ENCODE results near the gene ZNF143.
"Not testable (repeated sequence)": the region's sequence is repeated elsewhere in the genome, so short reads cannot be mapped to it uniquely, and the experiment has no call there.

Gene ZNF143

GRCh38 chr11:9549216-9549615 lies 88.4 kb downstream of the ZNF143 start:
- not testable (repeated sequence) for DNase-seq (ENCODE audit: low read depth)

DNA sequence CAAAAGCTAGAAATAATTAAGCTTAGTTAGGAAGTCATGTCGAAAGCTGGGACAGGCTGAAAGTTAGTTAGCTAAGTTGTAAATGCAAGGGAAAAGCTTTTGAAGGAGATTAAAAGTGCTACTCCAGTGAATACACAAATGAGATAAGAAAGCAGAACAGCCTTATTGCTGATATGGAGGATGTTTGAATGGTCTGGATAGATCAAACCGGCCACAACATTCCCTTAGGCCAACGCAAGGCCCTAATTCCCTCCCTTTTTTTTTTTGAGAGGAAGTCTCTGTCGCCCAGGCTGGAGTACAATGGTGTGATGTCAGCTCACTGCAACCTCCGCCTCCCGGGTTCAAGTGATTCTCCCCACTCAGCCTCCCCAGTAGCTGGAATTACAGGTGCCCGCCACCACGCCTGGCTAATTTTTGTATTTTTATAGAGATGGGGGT lies 89.4 kb downstream of the ZNF143 start:
- DNase-seq (ENCODE audit: low read depth) = no peak

- no peak for DNase-seq (ENCODE audit: low read depth)
Measured at GRCh38 chr11:9561279-9561982, 100.6 kb downstream of the ZNF143 start.

DNA sequence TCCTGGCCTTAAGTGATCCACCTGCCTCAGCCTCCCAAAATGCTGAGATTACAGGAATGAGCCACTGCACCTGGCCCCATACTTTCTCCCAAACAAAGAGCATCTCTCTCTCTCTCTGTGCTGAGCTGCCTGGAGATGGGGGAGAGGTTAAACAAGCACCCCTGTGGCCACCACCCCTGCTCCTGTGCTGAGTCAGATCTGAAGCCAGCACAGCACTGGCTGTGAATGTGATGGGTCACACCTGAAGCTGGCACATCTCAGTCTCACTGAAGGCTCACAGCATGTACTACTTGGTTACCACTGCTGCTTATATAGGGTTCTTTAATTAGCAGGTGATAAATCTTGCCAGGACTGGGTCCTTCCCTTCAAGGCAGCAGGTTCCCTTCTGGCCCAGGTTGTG lies 101.9 kb downstream of the ZNF143 start:
- no peak for DNase-seq (ENCODE audit: low read depth)

DNA sequence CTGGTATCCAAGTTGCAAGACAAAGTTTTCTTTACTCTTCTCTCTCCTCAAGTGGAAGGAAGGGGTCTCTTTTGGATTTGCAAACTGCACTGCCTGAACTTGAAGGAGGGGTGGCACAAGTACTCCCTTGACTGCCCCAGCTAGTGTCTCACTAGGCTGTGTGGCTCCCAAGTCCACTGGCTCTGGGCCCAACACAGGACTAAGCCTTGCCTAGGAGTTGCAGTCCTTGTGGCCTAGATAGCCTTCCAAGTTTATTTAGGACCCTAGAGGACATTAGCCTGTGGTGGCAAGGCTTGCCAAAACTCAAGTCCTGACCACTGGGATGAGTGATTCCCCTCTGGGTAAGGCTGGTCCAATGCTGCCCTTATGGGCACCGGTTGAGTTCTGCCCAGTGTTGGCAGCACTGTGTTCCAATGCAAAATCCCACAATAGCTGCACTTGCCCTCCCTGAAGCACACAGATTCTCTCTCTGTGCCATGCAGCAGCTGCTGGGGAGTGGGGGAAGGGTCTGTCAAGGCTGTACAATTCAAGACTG lies 102.5 kb downstream of the ZNF143 start:
- DNase-seq (ENCODE audit: low read depth) = no peak

GRCh38 chr11:9565822-9566560 lies 105.2 kb downstream of the ZNF143 start:
- peak; percentile 45 for DNase-seq (ENCODE audit: low read depth)

GRCh38 chr11:9566561-9567063 lies 105.8 kb downstream of the ZNF143 start:
- no peak for DNase-seq (ENCODE audit: low read depth)

GRCh38 chr11:9567401-9567800 lies 106.6 kb downstream of the ZNF143 start:
- no peak for DNase-seq (ENCODE audit: low read depth)

DNA sequence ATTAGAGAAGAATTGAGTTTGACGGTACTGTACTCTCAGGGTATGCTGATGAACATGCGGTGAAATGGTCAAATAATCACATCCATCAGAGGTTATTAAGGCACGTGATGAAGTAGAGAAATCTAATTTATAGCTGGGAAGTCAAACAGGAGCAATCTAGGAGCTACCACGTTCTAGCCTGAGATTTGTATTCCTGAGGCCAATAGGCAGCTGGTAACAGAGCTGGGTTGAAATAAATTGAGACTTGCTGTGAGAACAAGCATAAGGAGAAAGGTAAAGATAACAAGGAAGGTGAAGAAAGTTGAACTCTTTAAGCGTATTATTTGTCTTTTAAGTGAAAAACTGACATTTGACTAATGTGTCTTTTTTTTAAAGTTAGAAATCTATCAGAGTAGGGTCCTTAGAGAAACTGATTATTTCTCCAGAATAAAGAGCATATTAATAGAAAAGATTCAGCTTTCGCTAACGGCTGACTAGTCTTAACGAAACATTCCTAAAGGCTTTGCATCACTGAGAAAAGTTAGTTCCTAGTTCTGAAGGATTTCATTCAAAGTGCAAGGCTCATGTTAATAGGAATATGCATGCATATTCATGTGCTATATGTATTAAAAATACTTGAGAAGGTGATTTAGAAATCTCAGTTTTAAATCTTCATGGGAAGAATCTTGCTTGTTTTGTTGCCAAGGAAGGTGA lies 107.5 kb downstream of the ZNF143 start:
- DNase-seq (ENCODE audit: low read depth) = no peak

DNA sequence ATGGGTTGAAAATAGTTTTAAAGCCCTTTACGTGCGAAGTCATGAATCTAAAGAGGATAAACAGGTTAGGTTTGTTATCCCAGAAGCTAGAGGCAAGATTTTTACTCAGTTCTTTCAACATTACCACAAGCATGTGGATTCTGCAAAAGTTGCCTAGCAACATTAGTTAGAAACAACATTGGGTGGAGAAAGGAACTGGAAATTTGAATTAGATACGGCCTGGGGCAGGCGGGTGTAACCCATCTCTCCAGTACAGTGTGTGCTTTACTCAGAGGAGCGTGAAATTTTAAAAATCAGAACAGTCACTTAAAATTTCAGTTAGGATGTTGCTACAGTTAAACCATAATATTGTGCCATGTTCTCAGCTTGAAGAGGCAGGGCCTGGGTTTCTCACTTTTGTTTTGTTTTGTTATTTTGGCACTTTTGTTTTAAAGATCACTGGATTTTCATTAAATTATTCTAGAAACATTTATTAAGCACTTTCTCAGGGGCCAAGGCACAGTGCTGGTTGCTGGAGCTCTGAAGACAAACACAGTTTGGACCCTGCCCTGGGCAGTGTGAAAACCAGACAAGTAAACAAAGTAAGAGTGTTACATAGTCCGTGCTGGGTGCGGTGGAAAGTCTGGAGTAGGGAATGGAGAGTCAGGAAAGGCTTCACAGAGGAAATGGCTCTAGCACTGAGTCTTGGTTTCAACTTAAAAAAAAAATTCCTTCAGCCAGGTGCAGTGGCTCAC lies 108.2 kb downstream of the ZNF143 start:
- no peak for DNase-seq (ENCODE audit: low read depth)

DNA sequence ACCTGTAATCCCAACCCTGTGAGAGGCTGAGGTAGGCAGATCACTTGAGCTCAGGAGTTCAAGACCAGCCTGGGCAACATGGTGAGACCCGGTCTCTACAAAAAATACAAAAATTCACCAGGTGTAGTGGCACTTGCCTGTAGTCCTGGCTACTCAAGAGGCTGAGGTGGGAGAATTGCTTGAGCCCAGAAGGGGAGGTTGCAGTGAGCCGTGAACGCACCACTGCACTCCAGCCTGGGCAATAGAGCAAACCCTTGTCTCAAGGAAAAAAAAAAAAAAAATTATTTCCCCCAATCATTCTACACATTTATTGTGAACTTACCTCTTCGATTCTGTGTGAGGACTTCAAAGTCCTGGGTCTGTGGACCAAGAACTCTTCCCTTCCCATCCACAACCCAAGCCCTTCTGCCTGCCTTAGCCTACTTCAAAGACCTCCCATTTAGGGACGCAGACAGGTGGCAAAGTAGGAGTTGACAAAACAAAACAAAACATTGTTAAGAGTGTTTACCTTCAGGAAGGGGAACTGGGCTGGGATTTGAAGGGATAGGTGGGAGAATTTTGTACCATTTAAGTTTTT lies 108.9 kb downstream of the ZNF143 start:
- DNase-seq (ENCODE audit: low read depth) = no peak

GRCh38 chr11:9570313-9571025 lies 109.7 kb downstream of the ZNF143 start:
- no peak for DNase-seq (ENCODE audit: low read depth)

- no peak for DNase-seq (ENCODE audit: low read depth)
Measured at GRCh38 chr11:9571071-9571762, 110.4 kb downstream of the ZNF143 start.

DNA sequence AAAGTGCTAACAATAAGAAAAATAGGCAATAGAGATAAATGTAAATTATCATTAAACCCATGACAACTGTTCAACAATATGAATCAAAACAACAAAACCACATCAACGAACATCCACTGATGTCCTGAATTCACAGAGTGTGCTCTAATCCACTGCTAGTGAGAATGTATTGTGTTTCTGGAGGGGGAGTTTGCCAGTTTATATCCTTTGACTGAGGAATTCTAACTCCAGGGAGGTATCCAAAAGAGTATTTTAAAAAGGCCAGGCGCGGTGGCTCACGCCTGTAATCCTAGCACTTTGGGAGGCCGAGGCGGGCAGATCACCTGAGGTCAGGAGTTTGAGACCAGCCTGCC lies 110.9 kb downstream of the ZNF143 start:
- no peak for DNase-seq (ENCODE audit: low read depth)

GRCh38 chr11:9573052-9573774 lies 112.4 kb downstream of the ZNF143 start, which contains the start of gene WEE1:
Gene WEE1 (plus strand): TSS chr11:9573670. CDS start chr11:9573934, 264 bp downstream.
- DNase-seq (ENCODE audit: low read depth) = peak; percentile 94

- DNase-seq (ENCODE audit: low read depth) = no peak
Measured at GRCh38 chr11:9573775-9574621, 113.2 kb downstream of the ZNF143 start.

DNA sequence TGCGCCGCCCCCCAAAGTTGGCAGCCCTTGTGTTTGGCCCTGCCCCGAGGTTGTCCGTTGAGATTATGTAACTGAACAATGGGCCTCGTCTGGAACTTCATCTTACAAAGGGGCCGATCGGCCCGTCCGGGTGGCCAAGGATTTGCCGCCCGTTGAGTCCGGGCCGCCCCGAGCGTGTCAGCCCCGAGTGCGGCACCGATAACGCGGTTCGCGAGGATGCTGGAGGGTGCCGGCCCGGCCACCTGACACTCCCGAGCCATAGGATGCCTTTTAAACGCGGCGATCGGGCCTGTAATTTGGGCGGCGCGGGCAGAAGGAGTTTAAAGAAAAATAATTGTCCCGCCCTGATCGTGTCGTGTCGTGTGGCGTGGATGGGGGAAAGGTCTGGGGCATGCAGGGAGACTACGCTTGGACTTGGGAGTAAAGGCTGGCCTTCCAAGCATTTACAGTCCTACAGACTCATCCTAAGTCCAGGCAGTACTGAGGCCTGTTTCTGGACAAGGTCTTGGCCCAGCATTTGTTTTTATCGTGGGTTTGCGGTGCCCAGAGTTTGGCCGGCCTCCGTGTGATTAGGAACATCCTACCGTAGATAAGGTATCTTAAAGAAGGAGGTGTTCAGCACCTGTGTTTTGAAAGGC lies 113.9 kb downstream of the ZNF143 start:
- no peak for DNase-seq (ENCODE audit: low read depth)

Measured in stimulated activated CD4-positive, alpha-beta T cell treated with anti-CD3 and anti-CD28 coated beads, Interleukin-2, amount 100 ng/mL, for 4 hours (primary cell).